ENCODE data around the gene RIPOR3.
"Not testable (repeated sequence)": the region's sequence is repeated elsewhere in the genome, so short reads cannot be mapped to it uniquely, and the experiment has no call there.

RIPOR3 gene

GRCh38 chr20:50722424-50723155, 31.2 kb upstream of the RIPOR3 start:
- Histone ChIP-seq H3K4me3 (ENCODE audit: extremely low read depth, insufficient read depth, low read length, poor library complexity, severe bottlenecking) (no peak overlapping the region), H3K9me3 (ENCODE audit: control insufficient read depth, low read length) (no peaks in the 10 kb centered on the region), H3K27ac (ENCODE audit: low read depth, low read length, severe bottlenecking) (no peak overlapping the region), H3K36me3 (ENCODE audit: control insufficient read depth, insufficient read depth, low read length) (no peaks in the 10 kb centered on the region), H3K4me1 (ENCODE audit: control insufficient read depth, insufficient read depth, low read length, poor library complexity, severe bottlenecking) (peaks cover 16% of the 10 kb centered on the region)
- 89 to 94% methylated on average over 4 to 6 of the region's 10 CpGs for WGBS, 2 experiments (ENCODE audit: insufficient coverage in 2 of 2)

DNA sequence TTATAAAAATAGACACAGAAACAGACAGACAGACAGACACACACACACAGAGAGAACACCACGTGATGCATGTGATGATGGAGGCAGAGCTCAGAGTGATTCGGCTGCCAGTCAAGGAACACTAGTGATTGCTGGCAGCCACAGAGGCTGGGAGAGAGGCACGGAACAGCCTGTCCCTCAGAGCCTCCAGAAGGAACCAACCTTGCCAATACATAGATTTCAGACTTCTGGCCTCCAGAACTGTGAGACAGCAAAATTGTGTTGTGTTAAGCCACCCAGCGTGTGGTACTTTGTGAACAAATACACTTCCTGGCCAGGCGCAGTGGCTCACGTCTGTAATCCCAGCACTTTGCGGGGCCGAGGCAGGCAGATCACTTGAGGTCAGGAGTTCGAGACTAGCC, 30.5 kb upstream of the RIPOR3 start:
- H3K9me3 ChIP-seq (ENCODE audit: control insufficient read depth, low read length): no peaks in the 10 kb centered on the region
- no peaks in the 10 kb centered on the region for H3K36me3 ChIP-seq (ENCODE audit: control insufficient read depth, insufficient read depth, low read length)
- no peak overlapping the region for H3K27ac ChIP-seq (ENCODE audit: low read depth, low read length, severe bottlenecking)
- WGBS, 2 experiments (ENCODE audit: insufficient coverage in 2 of 2): 90 to 94% methylated on average over 8 of the region's 9 CpGs
- H3K4me1 ChIP-seq (ENCODE audit: control insufficient read depth, insufficient read depth, low read length, poor library complexity, severe bottlenecking): peaks cover 11% of the 10 kb centered on the region
- no peak overlapping the region for H3K4me3 ChIP-seq (ENCODE audit: extremely low read depth, insufficient read depth, low read length, poor library complexity, severe bottlenecking)

GRCh38 chr20:50720582-50720981, 29.2 kb upstream of the RIPOR3 start:
- Histone ChIP-seq H3K9me3 (ENCODE audit: control insufficient read depth, low read length) (no peaks in the 10 kb centered on the region), H3K36me3 (ENCODE audit: control insufficient read depth, insufficient read depth, low read length) (no peaks in the 10 kb centered on the region), H3K4me3 (ENCODE audit: extremely low read depth, insufficient read depth, low read length, poor library complexity, severe bottlenecking) (no peak overlapping the region), H3K27ac (ENCODE audit: low read depth, low read length, severe bottlenecking) (no peak overlapping the region), H3K4me1 (ENCODE audit: control insufficient read depth, insufficient read depth, low read length, poor library complexity, severe bottlenecking) (peaks cover 8% of the 10 kb centered on the region)

GRCh38 chr20:50720026-50720425, 28.7 kb upstream of the RIPOR3 start:
- WGBS, 2 experiments (ENCODE audit: insufficient coverage in 2 of 2): 90 to 100% methylated on average over 1 to 2 of the region's 5 CpGs
- H3K36me3 ChIP-seq (ENCODE audit: control insufficient read depth, insufficient read depth, low read length): no peaks in the 10 kb centered on the region
- peaks cover 5% of the 10 kb centered on the region for H3K4me1 ChIP-seq (ENCODE audit: control insufficient read depth, insufficient read depth, low read length, poor library complexity, severe bottlenecking)
- no peak overlapping the region for H3K27ac ChIP-seq (ENCODE audit: low read depth, low read length, severe bottlenecking)
- H3K9me3 ChIP-seq (ENCODE audit: control insufficient read depth, low read length): no peaks in the 10 kb centered on the region
- no peak overlapping the region for H3K4me3 ChIP-seq (ENCODE audit: extremely low read depth, insufficient read depth, low read length, poor library complexity, severe bottlenecking)

DNA sequence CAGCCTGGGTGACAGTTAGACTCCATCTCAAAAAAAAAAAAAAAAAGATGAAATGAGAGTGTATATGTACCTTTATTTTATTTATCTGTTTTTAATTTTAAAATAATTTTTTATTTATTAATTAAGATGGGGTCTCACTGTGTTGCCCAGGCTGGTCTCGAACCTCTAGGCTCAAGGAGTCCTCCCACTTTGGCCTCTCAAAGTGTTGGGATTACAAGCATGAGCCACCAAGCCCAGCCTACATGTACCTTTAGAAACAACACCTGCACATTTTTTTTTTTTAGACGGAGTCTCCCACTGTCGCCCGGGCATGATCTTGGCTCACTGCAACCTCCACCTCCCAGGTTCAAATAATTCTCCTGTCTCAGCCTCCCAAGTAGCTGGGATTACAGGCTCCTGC, 28.0 kb upstream of the RIPOR3 start:
- 80 to 100% methylated on average over 1 to 4 of the region's 4 CpGs for WGBS, 2 experiments (ENCODE audit: insufficient coverage in 2 of 2)
- Histone ChIP-seq H3K27ac (ENCODE audit: low read depth, low read length, severe bottlenecking) (no peak overlapping the region), H3K4me1 (ENCODE audit: control insufficient read depth, insufficient read depth, low read length, poor library complexity, severe bottlenecking) (peaks cover under 1% of the 10 kb centered on the region), H3K9me3 (ENCODE audit: control insufficient read depth, low read length) (no peaks in the 10 kb centered on the region), H3K36me3 (ENCODE audit: control insufficient read depth, insufficient read depth, low read length) (no peaks in the 10 kb centered on the region), H3K4me3 (ENCODE audit: extremely low read depth, insufficient read depth, low read length, poor library complexity, severe bottlenecking) (no peak overlapping the region)

GRCh38 chr20:50717974-50718761, 26.8 kb upstream of the RIPOR3 start:
- Histone ChIP-seq H3K9me3 (ENCODE audit: control insufficient read depth, low read length) (no peaks in the 10 kb centered on the region), H3K27ac (ENCODE audit: low read depth, low read length, severe bottlenecking) (no peak overlapping the region), H3K36me3 (ENCODE audit: control insufficient read depth, insufficient read depth, low read length) (no peaks in the 10 kb centered on the region), H3K4me3 (ENCODE audit: extremely low read depth, insufficient read depth, low read length, poor library complexity, severe bottlenecking) (no peak overlapping the region), H3K4me1 (ENCODE audit: control insufficient read depth, insufficient read depth, low read length, poor library complexity, severe bottlenecking) (peaks cover 4% of the 10 kb centered on the region)
- 61 to 62% methylated on average over 4 of the region's 13 CpGs for WGBS, 2 experiments (ENCODE audit: insufficient coverage in 2 of 2)

DNA sequence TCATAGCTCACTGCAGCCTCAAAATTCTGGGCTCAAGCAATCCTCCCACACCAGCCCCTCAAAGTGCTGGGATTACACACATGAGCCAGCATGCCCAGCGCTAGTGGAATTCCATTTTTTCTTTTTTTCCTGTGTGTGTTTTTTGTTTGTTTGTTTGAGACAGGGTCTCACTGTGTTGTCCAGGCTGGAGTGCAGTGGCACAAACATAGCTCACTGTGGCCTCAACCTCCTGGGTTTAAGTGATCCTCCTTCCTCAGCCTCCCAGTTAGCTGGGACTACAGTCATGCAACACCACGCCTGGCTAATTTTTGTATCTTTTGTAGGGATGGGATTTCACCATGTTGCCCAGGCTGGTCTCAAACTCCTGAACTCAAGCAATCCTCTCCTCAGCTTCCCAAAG, 26.0 kb upstream of the RIPOR3 start:
- H3K9me3 ChIP-seq (ENCODE audit: control insufficient read depth, low read length): no peaks in the 10 kb centered on the region
- peaks cover 4% of the 10 kb centered on the region for H3K4me1 ChIP-seq (ENCODE audit: control insufficient read depth, insufficient read depth, low read length, poor library complexity, severe bottlenecking)
- WGBS, 2 experiments (ENCODE audit: insufficient coverage in 2 of 2): 100% methylated on average over 1 of the region's 2 CpGs; no CpG with 5 or more reads in 1 of the 2 experiments
- no peak overlapping the region for H3K4me3 ChIP-seq (ENCODE audit: extremely low read depth, insufficient read depth, low read length, poor library complexity, severe bottlenecking)
- H3K36me3 ChIP-seq (ENCODE audit: control insufficient read depth, insufficient read depth, low read length): no peaks in the 10 kb centered on the region
- no peak overlapping the region for H3K27ac ChIP-seq (ENCODE audit: low read depth, low read length, severe bottlenecking)

GRCh38 chr20:50716518-50716917, 25.2 kb upstream of the RIPOR3 start:
- H3K4me1 ChIP-seq (ENCODE audit: control insufficient read depth, insufficient read depth, low read length, poor library complexity, severe bottlenecking): peaks cover 4% of the 10 kb centered on the region
- H3K4me3 ChIP-seq (ENCODE audit: extremely low read depth, insufficient read depth, low read length, poor library complexity, severe bottlenecking): no peak overlapping the region
- H3K36me3 ChIP-seq (ENCODE audit: control insufficient read depth, insufficient read depth, low read length): no peaks in the 10 kb centered on the region
- no peaks in the 10 kb centered on the region for H3K9me3 ChIP-seq (ENCODE audit: control insufficient read depth, low read length)
- H3K27ac ChIP-seq (ENCODE audit: low read depth, low read length, severe bottlenecking): no peak overlapping the region
- WGBS, 2 experiments (ENCODE audit: insufficient coverage in 2 of 2): no CpG with 5 or more reads among the region's 1 CpG

- WGBS, 2 experiments (ENCODE audit: insufficient coverage in 2 of 2): 68 to 95% methylated on average over 2 to 3 of the region's 3 CpGs
- H3K9me3 ChIP-seq (ENCODE audit: control insufficient read depth, low read length): no peaks in the 10 kb centered on the region
- H3K27ac ChIP-seq (ENCODE audit: low read depth, low read length, severe bottlenecking): no peak overlapping the region
Measured at GRCh38 chr20:50715694-50716093, 24.4 kb upstream of the RIPOR3 start.

GRCh38 chr20:50714426-50714825, 23.1 kb upstream of the RIPOR3 start:
- WGBS, 2 experiments (ENCODE audit: insufficient coverage in 2 of 2): 84 to 98% methylated on average over 6 to 8 of the region's 12 CpGs
- not testable (repeated sequence) for H3K27ac ChIP-seq (ENCODE audit: low read depth, low read length, severe bottlenecking); H3K9me3 ChIP-seq (ENCODE audit: control insufficient read depth, low read length); H3K4me1 ChIP-seq (ENCODE audit: control insufficient read depth, insufficient read depth, low read length, poor library complexity, severe bottlenecking); H3K4me3 ChIP-seq (ENCODE audit: extremely low read depth, insufficient read depth, low read length, poor library complexity, severe bottlenecking); H3K36me3 ChIP-seq (ENCODE audit: control insufficient read depth, insufficient read depth, low read length)

More at GRCh38 chr20:50715694-50716093, 24.4 kb upstream of the RIPOR3 start:
- H3K36me3 ChIP-seq (ENCODE audit: control insufficient read depth, insufficient read depth, low read length): no peaks in the 10 kb centered on the region
- peaks cover 4% of the 10 kb centered on the region for H3K4me1 ChIP-seq (ENCODE audit: control insufficient read depth, insufficient read depth, low read length, poor library complexity, severe bottlenecking)
- H3K4me3 ChIP-seq (ENCODE audit: extremely low read depth, insufficient read depth, low read length, poor library complexity, severe bottlenecking): no peak overlapping the region

GRCh38 chr20:50713657-50714101, 22.3 kb upstream of the RIPOR3 start:
- WGBS, 2 experiments (ENCODE audit: insufficient coverage in 2 of 2): 24 to 68% methylated on average over 3 to 7 of the region's 7 CpGs

More at GRCh38 chr20:50713657-50714101, 22.3 kb upstream of the RIPOR3 start:
- Histone ChIP-seq H3K9me3 (ENCODE audit: control insufficient read depth, low read length) (no peaks in the 10 kb centered on the region), H3K36me3 (ENCODE audit: control insufficient read depth, insufficient read depth, low read length) (no peaks in the 10 kb centered on the region), H3K27ac (ENCODE audit: low read depth, low read length, severe bottlenecking) (peak overlapping the region; percentile 16), H3K4me1 (ENCODE audit: control insufficient read depth, insufficient read depth, low read length, poor library complexity, severe bottlenecking) (peaks cover 9% of the 10 kb centered on the region), H3K4me3 (ENCODE audit: extremely low read depth, insufficient read depth, low read length, poor library complexity, severe bottlenecking) (no peak overlapping the region)

All from mesodermal cell (in vitro differentiated cells).